ENCODE data around the gene RPP30.

GRCh38 chr10:90893190-90893589 is 21.4 kb downstream of the RPP30 start:
- no peak for TF ChIP-seq POLR2A (IDR thresholded peaks at IDR 0.05)
- TF ChIP-seq, protein P1, sequence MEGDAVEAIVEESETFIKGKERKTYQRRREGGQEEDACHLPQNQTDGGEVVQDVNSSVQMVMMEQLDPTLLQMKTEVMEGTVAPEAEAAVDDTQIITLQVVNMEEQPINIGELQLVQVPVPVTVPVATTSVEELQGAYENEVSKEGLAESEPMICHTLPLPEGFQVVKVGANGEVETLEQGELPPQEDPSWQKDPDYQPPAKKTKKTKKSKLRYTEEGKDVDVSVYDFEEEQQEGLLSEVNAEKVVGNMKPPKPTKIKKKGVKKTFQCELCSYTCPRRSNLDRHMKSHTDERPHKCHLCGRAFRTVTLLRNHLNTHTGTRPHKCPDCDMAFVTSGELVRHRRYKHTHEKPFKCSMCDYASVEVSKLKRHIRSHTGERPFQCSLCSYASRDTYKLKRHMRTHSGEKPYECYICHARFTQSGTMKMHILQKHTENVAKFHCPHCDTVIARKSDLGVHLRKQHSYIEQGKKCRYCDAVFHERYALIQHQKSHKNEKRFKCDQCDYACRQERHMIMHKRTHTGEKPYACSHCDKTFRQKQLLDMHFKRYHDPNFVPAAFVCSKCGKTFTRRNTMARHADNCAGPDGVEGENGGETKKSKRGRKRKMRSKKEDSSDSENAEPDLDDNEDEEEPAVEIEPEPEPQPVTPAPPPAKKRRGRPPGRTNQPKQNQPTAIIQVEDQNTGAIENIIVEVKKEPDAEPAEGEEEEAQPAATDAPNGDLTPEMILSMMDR (IDR thresholded peaks at IDR 0.05) = no peak
- TF ChIP-seq POLR2AphosphoS5 (IDR thresholded peaks at IDR 0.05) = no peak
